H1 (cell line): ENCODE data around the gene ATP1B3. TPM values are rescaled to one million over a fixed set of nuclear protein-coding genes. Genes with fewer than 3 reads are reported as not detected.

Source experiments
- CTCF ChIA-PET: fragments of 300-600 bp; sonication (Branson Sonifier 250); formaldehyde crosslinking; loops from one replicate; lab custom pipeline; 2021; ENCODE audit not compliant: partially characterized antibody; lab: Charles Lee
- POLR2A ChIA-PET: fragments of 300-600 bp; sonication (Branson Sonifier 250); formaldehyde crosslinking; loops from one replicate; lab custom pipeline; 2021; ENCODE audit warnings: inconsistent platforms; ENCODE audit not compliant: partially characterized antibody; lab: Charles Lee
- DNase-seq, 2 experiments: peaks; one replicate each; pipeline versions ENCODE4 v3.0.0 to v3.0.0-alpha.2; 2010 to 2022; ENCODE audit warnings: low spot score in 2 of 2, low read depth in 1 of 2, mixed read lengths in 1 of 2
- FAIRE-seq: peaks from 2 replicates; lab custom pipeline; 2011; peaks lifted over from hg19 to GRCh38; lab: Jason Lieb, UNC
- H2AFZ ChIP-seq: 2 replicates; pipeline ENCODE4 v1.8.1; 2012; ENCODE audit warnings: low read length, inconsistent platforms
- H2AK5ac ChIP-seq: 2 replicates; pipeline ENCODE4 v1.6.1; 2013; ENCODE audit warnings: low read depth, low read length
- H2BK120ac ChIP-seq: replicated peaks from 2 replicates; pipeline ENCODE3; 2013; ENCODE audit warnings: low read depth, low read length, inconsistent platforms
- H2BK12ac ChIP-seq: 2 replicates; pipeline ENCODE4 v1.6.1; 2013; ENCODE audit warnings: low read depth, low read length
- H2BK15ac ChIP-seq: 2 replicates; pipeline ENCODE4 v1.6.1; 2013; ENCODE audit warnings: low read length
- H2BK20ac ChIP-seq: 2 replicates; pipeline ENCODE4 v1.6.1; 2013; ENCODE audit warnings: low read length
- H2BK5ac ChIP-seq: 2 replicates; pipeline ENCODE4 v1.6.1; 2013; ENCODE audit warnings: low read depth, low read length
- H3K14ac ChIP-seq: 2 replicates; pipeline ENCODE4 v1.6.1; 2013; ENCODE audit warnings: inconsistent platforms; ENCODE audit not compliant: insufficient read length
- H3K18ac ChIP-seq: 2 replicates; pipeline ENCODE4 v1.6.1; 2013; ENCODE audit warnings: low read length; ENCODE audit errors: extremely low read depth
- H3K23ac ChIP-seq: 2 replicates; pipeline ENCODE4 v1.6.1; 2013; ENCODE audit warnings: inconsistent platforms; ENCODE audit not compliant: insufficient read length
- H3K23me2 ChIP-seq: 2 replicates; pipeline ENCODE4 v1.6.1; 2013; ENCODE audit warnings: low read depth, low read length
- H3K27ac ChIP-seq: 2 replicates; pipeline ENCODE4 v1.6.1; 2011; ENCODE audit warnings: low read depth, low read length, inconsistent platforms
- H3K27me3 ChIP-seq, 4 experiments: replicated peaks in 1 of 4; 1 replicate in 1 of 4; 2 replicates in 3 of 4; pipeline versions ENCODE4 v1.6.1 to v1.8.1; 2011 to 2013; ENCODE audit warnings: low read length in 3 of 4, mild to moderate bottlenecking in 3 of 4, inconsistent platforms in 2 of 4, mixed read lengths in 2 of 4, moderate library complexity in 1 of 4; ENCODE audit not compliant: control insufficient read depth in 3 of 4, insufficient read depth in 3 of 4; ENCODE audit errors: extremely low read depth in 1 of 4
- H3K36me3 ChIP-seq, 4 experiments: 2 replicates each; pipeline versions ENCODE4 v1.6.1 to v1.8.1; 2011 to 2013; ENCODE audit warnings: mild to moderate bottlenecking in 4 of 4, low read length in 3 of 4, moderate library complexity in 2 of 4, control low read depth in 1 of 4, inconsistent platforms in 1 of 4; ENCODE audit not compliant: insufficient read depth in 4 of 4, control insufficient read depth in 2 of 4
- H3K4ac ChIP-seq: replicated peaks from 2 replicates; pipeline ENCODE3; 2013; ENCODE audit warnings: low read length, low read depth, mixed read lengths, inconsistent platforms; ENCODE audit not compliant: insufficient read length
- H3K4me1 ChIP-seq, 4 experiments: replicated peaks in 1 of 4; 1 replicate in 1 of 4; 2 replicates in 3 of 4; pipeline versions ENCODE4 v1.6.1 to v1.8.1; 2011 to 2013; ENCODE audit warnings: low read length in 3 of 4, inconsistent platforms in 2 of 4, mixed read lengths in 1 of 4; ENCODE audit not compliant: insufficient read depth in 4 of 4, control insufficient read depth in 3 of 4
- H3K4me2 ChIP-seq, 2 experiments: 2 replicates each; pipeline versions ENCODE4 v1.6.1 to v1.8.1; 2011 to 2013; ENCODE audit warnings: low read depth in 2 of 2, low read length in 2 of 2, control low read depth in 1 of 2, inconsistent platforms in 1 of 2, mild to moderate bottlenecking in 1 of 2; ENCODE audit not compliant: insufficient read depth in 1 of 2
- H3K4me3 ChIP-seq, 4 experiments: fragments of 200-600, 300-600 bp in 1 of 4; sonication (generic), shearing (Covaris generic), sonication (Bioruptor Twin) in 1 of 4; 2 replicates each; pipeline versions ENCODE4 v1.5.1 to v1.8.1; 2011 to 2016; ENCODE audit warnings: low read length in 4 of 4, low read depth in 3 of 4, control low read depth in 2 of 4, inconsistent platforms in 2 of 4, mild to moderate bottlenecking in 2 of 4, mixed read lengths in 1 of 4, moderate library complexity in 1 of 4; ENCODE audit not compliant: insufficient read depth in 2 of 4; ENCODE audit errors: extremely low read depth in 1 of 4
- H3K56ac ChIP-seq: replicated peaks from 2 replicates; pipeline ENCODE3; 2013; ENCODE audit warnings: low read depth, mild to moderate bottlenecking, mixed read lengths, low read length, inconsistent platforms; ENCODE audit not compliant: insufficient read length
- H3K79me1 ChIP-seq: 2 replicates; pipeline ENCODE4 v1.6.1; 2013; ENCODE audit warnings: low read depth, low read length, control low read depth
- H3K79me2 ChIP-seq, 2 experiments: 2 replicates each; pipeline versions ENCODE4 v1.6.1 to v1.8.1; 2012 to 2013; ENCODE audit warnings: low read length in 2 of 2, mild to moderate bottlenecking in 2 of 2, inconsistent platforms in 1 of 2; ENCODE audit not compliant: insufficient read depth in 2 of 2, control insufficient read depth in 1 of 2
- H3K9ac ChIP-seq, 4 experiments: replicated peaks in 1 of 4; 1 replicate in 1 of 4; 2 replicates in 3 of 4; pipeline versions ENCODE4 v1.6.1 to v1.8.1; 2011 to 2013; ENCODE audit warnings: low read depth in 3 of 4, low read length in 3 of 4, control low read depth in 2 of 4, mild to moderate bottlenecking in 2 of 4, moderate library complexity in 2 of 4, inconsistent platforms in 1 of 4; ENCODE audit errors: extremely low read depth in 1 of 4
- H3K9me3 ChIP-seq, 2 experiments: 2 replicates each; pipeline versions ENCODE4 v1.6.1 to v1.8.1; 2012 to 2013; ENCODE audit warnings: mild to moderate bottlenecking in 2 of 2, moderate library complexity in 2 of 2, control low read depth in 1 of 2, inconsistent platforms in 1 of 2, low read depth in 1 of 2, low read length in 1 of 2, mixed read lengths in 1 of 2; ENCODE audit not compliant: insufficient read depth in 2 of 2
- H4K20me1 ChIP-seq, 2 experiments: replicated peaks in 1 of 2; 2 replicates each; pipeline versions ENCODE3 to v1.8.1; 2011 to 2013; ENCODE audit warnings: inconsistent platforms in 2 of 2, low read length in 2 of 2, mild to moderate bottlenecking in 1 of 2; ENCODE audit not compliant: insufficient read depth in 2 of 2, control insufficient read depth in 1 of 2
- H4K5ac ChIP-seq: 2 replicates; pipeline ENCODE4 v1.6.1; 2013; ENCODE audit warnings: low read length, low read depth, mixed read lengths, inconsistent platforms; ENCODE audit not compliant: insufficient read length
- H4K8ac ChIP-seq: 2 replicates; pipeline ENCODE4 v1.8.0; 2013; ENCODE audit warnings: mild to moderate bottlenecking, moderate library complexity, low read length, inconsistent platforms; ENCODE audit not compliant: insufficient read depth; ENCODE audit errors: extremely low read depth
- H4K91ac ChIP-seq: replicated peaks from 2 replicates; pipeline ENCODE3; 2013; ENCODE audit warnings: low read length, mixed read lengths, inconsistent platforms; ENCODE audit not compliant: insufficient read length
- CEBPB ChIP-seq: IDR thresholded peaks from 2 replicates; pipeline ENCODE4 v1.6.1; 2012; ENCODE audit warnings: low read depth, low read length
- GTF2F1 ChIP-seq: IDR thresholded peaks from 2 replicates; pipeline ENCODE4 v1.6.1; 2012; ENCODE audit warnings: low read depth, low read length, improper control_type of control experiment, borderline replicate concordance
- JUN ChIP-seq: IDR thresholded peaks from 2 replicates; pipeline ENCODE4 v1.6.1; 2011; ENCODE audit warnings: low read depth, mild to moderate bottlenecking, improper control_type of control experiment, low read length
- PHF8 ChIP-seq: fragments of 200-600 bp; sonication (generic); conservative IDR thresholded peaks from 2 replicates; pipeline ENCODE4 v1.7.1; 2012; ENCODE audit warnings: low read depth, mild to moderate bottlenecking, inconsistent platforms, low read length, moderate library complexity
- RBBP5 ChIP-seq: IDR thresholded peaks from 2 replicates; pipeline ENCODE4 v1.7.1; 2012; ENCODE audit warnings: low read depth, mild to moderate bottlenecking, inconsistent platforms, low read length, moderate library complexity, borderline replicate concordance
- YY1 ChIP-seq: IDR thresholded peaks from 2 replicates; pipeline ENCODE4 v1.6.1; 2011; ENCODE audit warnings: low read depth, mild to moderate bottlenecking, low read length
- WGBS, 2 experiments: shearing (Covaris generic) in 1 of 2; methylation state at CpG; one replicate each; pipeline versions ENCODE4 v1.1.6 to v1.1.7; 2013 to 2015; ENCODE audit warnings: low lambda C conversion rate in 2 of 2, mixed read lengths in 2 of 2, inconsistent platforms in 1 of 2, low coverage in 1 of 2, missing lambda C conversion rate in 1 of 2; ENCODE audit not compliant: insufficient replicate concordance in 2 of 2, insufficient coverage in 1 of 2, insufficient read length in 1 of 2; ENCODE audit errors: extremely low coverage in 1 of 2, missing lambda C conversion rate in 1 of 2; 5-methylcytosine and 5-hydroxymethylcytosine counted together
- polyA plus RNA-seq, 7 experiments: library from polyadenylated mRNA; depleted of rRNA in 3 of 7; stranded (reverse) in 5 of 7; unstranded in 2 of 7; fragments of >200 nt in 5 of 7; fragments of 200-250 nt in 2 of 7; gene quantifications; 1 replicate in 5 of 7; 2 replicates in 1 of 7; 4 replicates in 1 of 7; pipeline versions ENCODE4 v1.2.1 to v1.2.3, GENCODE V29; 2011 to 2013; ENCODE audit warnings: missing spikeins in 2 of 7, mixed read lengths in 2 of 7
- total RNA-seq: library from RNA; stranded (reverse); fragmentation: NEBNext Ultra II Directional; extraction: Animal tissue kit (Norgen Biotek cat#: 25700); gene quantifications from 2 replicates; pipeline ENCODE4 v1.2.1, GENCODE V29; 2021
- TF ChIP-seq, protein P1 (sequence below): IDR thresholded peaks from 2 replicates; pipeline ENCODE4 v1.6.1; 2011; ENCODE audit warnings: low read length, improper control_type of control experiment
- TF ChIP-seq, protein P2 (sequence below): IDR thresholded peaks from 2 replicates; pipeline ENCODE4 v1.6.1; 2012; ENCODE audit warnings: inconsistent platforms

Gene ATP1B3
- total and polyA plus RNA-seq, 2 of the 8 experiments (the other 6 are each of a cell fraction or from before 2014, with no cell fraction given): 233 to 342 TPM

DNA sequence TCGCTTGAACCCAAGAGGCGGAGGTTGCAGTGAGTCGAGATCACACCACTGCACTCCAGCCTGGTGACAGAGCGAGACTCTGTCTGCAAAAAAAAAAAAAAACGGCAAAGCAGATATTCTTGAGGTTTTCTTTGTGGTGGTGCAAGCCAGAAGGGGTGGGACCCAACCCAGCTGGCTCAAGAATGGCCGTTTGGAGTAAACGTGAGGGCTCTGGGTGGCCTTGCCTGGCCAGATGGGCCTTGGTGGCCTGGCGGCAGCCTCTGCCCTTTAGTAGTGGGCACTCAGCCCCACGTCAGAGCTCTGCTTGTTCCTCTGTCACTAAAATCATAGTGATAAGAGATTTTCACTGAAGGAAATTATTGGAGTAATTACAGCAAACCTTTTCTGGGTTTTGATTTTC is 50.5 kb downstream of the ATP1B3 start:
- 92% methylated on average over 4 of the region's 9 CpGs; no CpG with 5 or more reads in 1 of the 2 experiments for WGBS, 2 experiments
- CTCF ChIA-PET: interaction anchor here (0.7 to 1.0 kb wide), 3 partner anchors 10 to 215 kb away, joined by 3 read pairs; no protein-coding TSS in a partner anchor
- TF ChIP-seq YY1: no peak
- no peak for TF ChIP-seq PHF8
- no peak for TF ChIP-seq CEBPB
- no peak for TF ChIP-seq JUN
- TF ChIP-seq, protein P1, sequence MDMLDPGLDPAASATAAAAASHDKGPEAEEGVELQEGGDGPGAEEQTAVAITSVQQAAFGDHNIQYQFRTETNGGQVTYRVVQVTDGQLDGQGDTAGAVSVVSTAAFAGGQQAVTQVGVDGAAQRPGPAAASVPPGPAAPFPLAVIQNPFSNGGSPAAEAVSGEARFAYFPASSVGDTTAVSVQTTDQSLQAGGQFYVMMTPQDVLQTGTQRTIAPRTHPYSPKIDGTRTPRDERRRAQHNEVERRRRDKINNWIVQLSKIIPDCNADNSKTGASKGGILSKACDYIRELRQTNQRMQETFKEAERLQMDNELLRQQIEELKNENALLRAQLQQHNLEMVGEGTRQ: no peak
- TF ChIP-seq, protein P2, sequence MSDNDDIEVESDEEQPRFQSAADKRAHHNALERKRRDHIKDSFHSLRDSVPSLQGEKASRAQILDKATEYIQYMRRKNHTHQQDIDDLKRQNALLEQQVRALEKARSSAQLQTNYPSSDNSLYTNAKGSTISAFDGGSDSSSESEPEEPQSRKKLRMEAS: no peak
- no peak for TF ChIP-seq RBBP5
- no peak for TF ChIP-seq GTF2F1

More for the DNA sequence above, 50.5 kb downstream of the ATP1B3 start:
- Histone ChIP-seq H3K4me1 (0 out of 7 replicates have a peak, but pooled peaks cover 0 to 3% (median under 1%) of the 10 kb centered on the region in 4 experiments), H4K8ac (no peak overlapping the region), H3K23ac (no peak overlapping the region), H3K4ac (no peak overlapping the region), H4K20me1 (peaks cover 0 to 7% of the 10 kb centered on the region in 2 experiments), H3K4me2 (no peak overlapping the region), H2BK120ac (no peak overlapping the region), H3K56ac (no peak overlapping the region), H3K79me2 (no peaks in the 10 kb centered on the region), H3K23me2 (no peaks in the 10 kb centered on the region), H3K36me3 (peaks cover 2 to 43% (median 17%) of the 10 kb centered on the region in 4 experiments; a peak in 5 of 8 replicates), H4K91ac (no peak overlapping the region), H2BK15ac (no peak overlapping the region), H2AK5ac (no peak overlapping the region), H3K18ac (no peak overlapping the region), H2BK20ac (no peak overlapping the region), H3K9ac (no peak overlapping the region), H3K27ac (no peak overlapping the region), H3K9me3 (no peaks in the 10 kb centered on the region), H2BK12ac (no peak overlapping the region), H3K4me3 (no peak overlapping the region), H2AFZ (no peak overlapping the region), H3K27me3 (no peaks in the 10 kb centered on the region), H2BK5ac (no peak overlapping the region), H3K14ac (no peak overlapping the region), H3K79me1 (no peaks in the 10 kb centered on the region; the same call in 1 of the 2 replicates), H4K5ac (no peak overlapping the region)
- FAIRE-seq (no peak), DNase-seq (peak in 1 of 2 experiments; percentile 41)
- POLR2A ChIA-PET: interaction anchor here (2.1 kb wide), 1 partner anchor 9 kb away, joined by 5 read pairs; no protein-coding TSS in a partner anchor
